ENCODE data around the gene CNNM1. TPM values are rescaled to one million over a fixed set of nuclear protein-coding genes. Genes with fewer than 3 reads are reported as not detected.

The CNNM1 gene
- total RNA-seq, 1 experiment from 2014 or later = not detected

GRCh38 chr10:99374972-99375371 lies 45.8 kb downstream of the CNNM1 start:
- no peak overlapping the region for H2AFZ ChIP-seq (ENCODE audit: low read depth, low read length, poor library complexity, severe bottlenecking)
- TF ChIP-seq REST (IDR thresholded peaks at IDR 0.05; ENCODE audit: low read depth) (no peak), RAD21 (IDR thresholded peaks at IDR 0.05; ENCODE audit: low read depth) (no peak), ATF3 (IDR thresholded peaks at IDR 0.05) (no peak), ZNF274 (IDR thresholded peaks at IDR 0.05; ENCODE audit: low read depth, low read length) (no peak), CBX3 (IDR thresholded peaks at IDR 0.05; ENCODE audit: low read depth) (no peak), POLR2AphosphoS5 (IDR thresholded peaks at IDR 0.05; ENCODE audit: low read depth, low read length) (no peak), TCF7L2 (IDR thresholded peaks at IDR 0.05; ENCODE audit: borderline replicate concordance, extremely low read depth, insufficient read depth, insufficient read length) (no peak), CTCF (IDR thresholded peaks at IDR 0.05 in 2 of 3, conservative IDR thresholded peaks at IDR 0.05 in 1 of 3; ENCODE audit: borderline replicate concordance in 1 of 3, insufficient read depth in 1 of 3, low read depth in 2 of 3, low read length in 2 of 3) (no peak), JUND (IDR thresholded peaks at IDR 0.05) (no peak), POLR2A (IDR thresholded peaks at IDR 0.05; ENCODE audit: borderline replicate concordance, extremely low read depth, insufficient read depth, insufficient read length) (no peak), SIN3A (IDR thresholded peaks at IDR 0.05; ENCODE audit: low read depth) (no peak), ELF1 (IDR thresholded peaks at IDR 0.05; ENCODE audit: borderline replicate concordance, low read depth) (no peak), CEBPB (IDR thresholded peaks at IDR 0.05; ENCODE audit: low read depth) (no peak), MAX (IDR thresholded peaks at IDR 0.05) (no peak), EGR1 (IDR thresholded peaks at IDR 0.05; ENCODE audit: low read depth) (no peak), YY1 (IDR thresholded peaks at IDR 0.05; ENCODE audit: extremely low read depth, insufficient replicate concordance, low read depth, low read length) (no peak), SRF (IDR thresholded peaks at IDR 0.05; ENCODE audit: low read depth) (no peak), ZBTB33 (IDR thresholded peaks at IDR 0.05; ENCODE audit: extremely low read depth, insufficient replicate concordance, low read length) (no peak), EZH2phosphoT487 (IDR thresholded peaks at IDR 0.05; ENCODE audit: borderline replicate concordance) (no peak)
- no peaks in the 10 kb centered on the region for H4K20me1 ChIP-seq (ENCODE audit: insufficient read depth)
- BruUV-seq (replicated peaks) = no TSS peak
- ATAC-seq (no peak), DNase-seq (ENCODE audit: low read depth, low spot score) (no peak)
- ChIA-PET RAD21 (ENCODE audit: low non-redundant PET in 1 of 2, low total read pairs in 2 of 2, uncharacterized antibody in 2 of 2, unreplicated experiment in 2 of 2) (no interaction called here), CTCF (interaction anchor here (0.8 kb wide), 1 partner anchor 202 kb away, joined by 3 read pairs; no protein-coding TSS in a partner anchor), POLR2A (no interaction called here)
- no peaks in the 10 kb centered on the region for H3K9me3 ChIP-seq (ENCODE audit: control insufficient read depth in 1 of 2, insufficient read depth in 1 of 2, low read depth in 1 of 2, low read length in 2 of 2)
- no peaks in the 10 kb centered on the region for H3K4me1 ChIP-seq (ENCODE audit: control insufficient read depth in 1 of 2, insufficient read depth in 2 of 2, low read length in 2 of 2)
- no peak overlapping the region for H3K4me2 ChIP-seq (ENCODE audit: low read length)
- H3K27ac ChIP-seq (ENCODE audit: low read depth, low read length) = no peak overlapping the region
- no peaks in the 10 kb centered on the region for H3K9me2 ChIP-seq (ENCODE audit: insufficient read depth)
- H3K27me3 ChIP-seq (ENCODE audit: insufficient read depth, low read length) = peaks cover 32% of the 10 kb centered on the region
- H3K36me3 ChIP-seq (ENCODE audit: control insufficient read depth in 1 of 2, insufficient read depth in 2 of 2, low read length in 2 of 2) = no peaks in the 10 kb centered on the region
- intact Hi-C loops (cut with micrococcal nuclease) = loop anchor here (10.0 kb wide), 1 partner anchor 910 kb away; no protein-coding TSS in a partner anchor
- H3K9ac ChIP-seq (ENCODE audit: low read length) = no peak overlapping the region
- no peak overlapping the region for H3K4me3 ChIP-seq (replicated peaks in 1 of 2; ENCODE audit: low read depth in 1 of 2, low read length in 2 of 2)
- H3K79me2 ChIP-seq (ENCODE audit: insufficient read depth, low read length) = no peaks in the 10 kb centered on the region
